Activated naive CD8-positive, alpha-beta T cell treated with anti-CD3 and anti-CD28 coated beads, Interleukin-2, amount 50 U/mL, for 24 hours (primary cell): ENCODE data around the gene NR2C2.

Experiments used
- ATAC-seq: fragments of 150-1000 bp; cut with Tn5 transposase; one replicate; pipeline ENCODE4 v1.10.0; 2021
- DNase-seq: peaks from one replicate; pipeline ENCODE4 v3.0.0; 2021
- H3K27ac Mint-ChIP-seq: one replicate; pipeline ENCODE4 v1.8.0; 2021; ENCODE audit warnings: mild to moderate bottlenecking, mixed read lengths
- H3K27me3 Mint-ChIP-seq: one replicate; pipeline ENCODE4 v1.8.0; 2021; ENCODE audit warnings: mixed read lengths
- H3K36me3 Mint-ChIP-seq: one replicate; pipeline ENCODE4 v1.8.0; 2021; ENCODE audit warnings: low read depth, mixed read lengths
- H3K4me1 Mint-ChIP-seq: one replicate; pipeline ENCODE4 v1.8.0; 2021; ENCODE audit warnings: mixed read lengths
- H3K4me3 Mint-ChIP-seq: one replicate; pipeline ENCODE4 v1.8.0; 2021; ENCODE audit warnings: mild to moderate bottlenecking, moderate library complexity, mixed read lengths
- H3K9me3 Mint-ChIP-seq: one replicate; pipeline ENCODE4 v1.8.0; 2021; ENCODE audit warnings: mixed read lengths

Gene NR2C2

GRCh38 chr3:15096046-15096445 is 148.7 kb downstream of the NR2C2 start:
- H3K9me3 Mint-ChIP-seq = no peaks in the 10 kb centered on the region
- no peak for DNase-seq
- no peak overlapping the region for H3K4me3 Mint-ChIP-seq
- H3K27ac Mint-ChIP-seq = no peak overlapping the region
- peaks cover 7% of the 10 kb centered on the region for H3K27me3 Mint-ChIP-seq
- peaks cover 24% of the 10 kb centered on the region for H3K4me1 Mint-ChIP-seq
- ATAC-seq = no peak
- peaks cover 13% of the 10 kb centered on the region for H3K36me3 Mint-ChIP-seq

- Mint-ChIP-seq H3K27me3 (peaks cover 9% of the 10 kb centered on the region), H3K4me1 (peaks cover 24% of the 10 kb centered on the region), H3K27ac (peak overlapping the region; percentile 95), H3K4me3 (peak overlapping the region; percentile 93), H3K36me3 (peaks cover 13% of the 10 kb centered on the region), H3K9me3 (no peaks in the 10 kb centered on the region)
- DNase-seq = peak; percentile 45
- ATAC-seq = peak; percentile 6
These were observed 150.5 kb downstream of the NR2C2 start for GRCh38 chr3:15097891-15098290.
